Right lung (tissue), 5 donors: ENCODE measurements around the gene GZMH. TPM values are rescaled to one million over a fixed set of nuclear protein-coding genes. Genes with fewer than 3 reads are reported as not detected.
"Not testable (repeated sequence)": the region's sequence is repeated elsewhere in the genome, so short reads cannot be mapped to it uniquely, and the experiment has no call there.

ENCODE experiments used
- DNase-seq, 2 donors: peaks; one replicate each; pipeline ENCODE4 v3.0.0-alpha.2; 2013
- polyA plus RNA-seq, 5 donors: library from polyadenylated mRNA; unstranded; fragments of 120-200 nt; gene quantifications; one replicate each; pipeline versions ENCODE4 v1.2.1 to v1.2.3, GENCODE V29; 2013; ENCODE audit warnings: inconsistent platforms in 1 of 5, low replicate concordance in 1 of 5; ENCODE audit not compliant: insufficient read length in 5 of 5, insufficient read depth in 1 of 5

Gene GZMH
- polyA plus RNA-seq, 5 donors = 0.41 to 1.5 (median 0.99) TPM; not detected in 1

GRCh38 chr14:24595073-24595808 lies 14.2 kb downstream of the GZMH start:
- DNase-seq = no peak

- DNase-seq = not testable (repeated sequence)
These were observed 18.5 kb downstream of the GZMH start for GRCh38 chr14:24591004-24591403.

- DNase-seq = not testable (repeated sequence)
These were observed 25.1 kb downstream of the GZMH start for GRCh38 chr14:24584402-24584801.

GRCh38 chr14:24578558-24578957 lies 30.9 kb downstream of the GZMH start:
- no peak for DNase-seq

GRCh38 chr14:24576771-24577170 lies 32.7 kb downstream of the GZMH start:
- DNase-seq = no peak

- no peak for DNase-seq
These were observed 33.3 kb downstream of the GZMH start, which contains the start of gene CTSG for GRCh38 chr14:24576182-24576581. Gene CTSG (minus strand): TSS chr14:24576250. CDS start chr14:24576223, 27 bp downstream.

GRCh38 chr14:24574206-24574774 lies 35.2 kb downstream of the GZMH start:
- DNase-seq = no peak

- no peak for DNase-seq
These were observed 43.2 kb downstream of the GZMH start for GRCh38 chr14:24566318-24566717.

- DNase-seq = no peak
These were observed 43.7 kb downstream of the GZMH start for GRCh38 chr14:24565766-24566165.

- DNase-seq = no peak
These were observed 46.0 kb downstream of the GZMH start for GRCh38 chr14:24563505-24563904.

- DNase-seq = no peak
These were observed 52.7 kb downstream of the GZMH start for GRCh38 chr14:24556756-24557155.

Other genes with a start within 250 kb of the GZMH start
- 100 to 1,000 TPM in 1 of 5 donors, 10 to 100 TPM in 4; 64.5 to 102 (median 88.3) TPM for gene NFATC4, start 241.5 kb downstream of the GZMH start, polyA plus RNA-seq
- gene NYNRIN, start 210.7 kb downstream of the GZMH start, polyA plus RNA-seq = 100 to 1,000 TPM in 2 of 5 donors, 10 to 100 TPM in 3; 78.3 to 109 (median 88.7) TPM
- gene CBLN3, start 180.0 kb downstream of the GZMH start, polyA plus RNA-seq = 1 to 10 TPM; 2.6 to 4.0 (median 3.6) TPM
- 10 to 100 TPM; 41.3 to 53.1 (median 50.2) TPM for gene KHNYN, start 179.7 kb downstream of the GZMH start, polyA plus RNA-seq
- 10 to 100 TPM; 37.5 to 61.9 (median 48.8) TPM for gene SDR39U1, start 166.9 kb downstream of the GZMH start, polyA plus RNA-seq
- under 1 TPM in 2 of 5 donors, not detected in 3; 0.26 to 0.49 TPM for gene CMA1, start 101.4 kb downstream of the GZMH start, polyA plus RNA-seq
- gene CTSG, start 33.4 kb downstream of the GZMH start, polyA plus RNA-seq = 1 to 10 TPM in 4 of 5 donors, under 1 TPM in 1; 0.66 to 2.1 (median 1.4) TPM
- gene GZMB, start 24.5 kb upstream of the GZMH start, polyA plus RNA-seq = 1 to 10 TPM in 3 of 5 donors, under 1 TPM in 2; 0.70 to 2.2 (median 1.1) TPM